Measurements from ENCODE around the gene FKRP. TPM values are rescaled to one million over a fixed set of nuclear protein-coding genes. Genes with fewer than 3 reads are reported as not detected.
A peak's percentile ranks its signal among the peaks of the same experiment; 100 is the strongest.

The FKRP gene
- total RNA-seq, 1 donor from 2014 or later, result 14.2 TPM

DNA sequence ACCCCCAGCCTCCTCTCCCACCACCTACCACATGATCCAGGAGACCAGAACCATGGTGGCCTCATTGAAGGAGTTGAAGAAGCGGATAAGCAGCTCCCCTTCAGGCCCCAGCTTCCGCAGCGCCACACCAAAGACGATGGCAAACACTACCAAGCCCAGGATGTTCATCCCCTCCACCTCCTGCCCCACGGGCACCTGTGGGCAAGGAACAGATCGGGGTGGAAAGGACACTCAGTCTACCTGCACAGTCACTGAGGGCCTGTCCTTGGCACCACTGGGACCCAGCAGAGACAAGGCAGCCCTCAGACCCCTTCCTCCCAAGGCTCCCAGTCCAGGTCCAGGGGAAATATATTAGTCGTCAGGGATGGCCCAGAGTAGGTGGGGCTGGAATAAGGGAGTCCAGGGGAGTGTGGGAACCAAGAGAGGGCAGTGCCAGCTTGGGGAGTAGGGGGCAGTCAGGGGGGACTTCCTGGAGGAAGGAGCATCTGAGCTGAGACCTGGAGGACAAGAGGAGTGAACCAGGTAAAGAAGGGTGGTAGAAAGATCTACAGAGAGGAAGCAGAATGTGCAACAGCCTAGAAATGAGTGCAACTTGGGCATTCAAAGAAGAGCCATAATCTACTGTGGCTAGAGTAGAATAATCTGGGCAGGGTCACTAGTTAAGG is 36.6 kb downstream of the FKRP start:
- no peak for ATAC-seq
- peaks cover 66% of the 10 kb centered on the region for H3K36me3 ChIP-seq
- no peaks in the 10 kb centered on the region for H3K9me3 ChIP-seq
- H3K4me3 ChIP-seq, result no peak overlapping the region
- H3K27ac ChIP-seq, result no peak overlapping the region
- no peak for DNase-seq
- intact Hi-C loops (cut with DNase I), result no loop called here
- no peaks in the 10 kb centered on the region for H3K27me3 ChIP-seq
- peaks cover 30% of the 10 kb centered on the region for H3K4me1 ChIP-seq
- TF ChIP-seq, protein P1, sequence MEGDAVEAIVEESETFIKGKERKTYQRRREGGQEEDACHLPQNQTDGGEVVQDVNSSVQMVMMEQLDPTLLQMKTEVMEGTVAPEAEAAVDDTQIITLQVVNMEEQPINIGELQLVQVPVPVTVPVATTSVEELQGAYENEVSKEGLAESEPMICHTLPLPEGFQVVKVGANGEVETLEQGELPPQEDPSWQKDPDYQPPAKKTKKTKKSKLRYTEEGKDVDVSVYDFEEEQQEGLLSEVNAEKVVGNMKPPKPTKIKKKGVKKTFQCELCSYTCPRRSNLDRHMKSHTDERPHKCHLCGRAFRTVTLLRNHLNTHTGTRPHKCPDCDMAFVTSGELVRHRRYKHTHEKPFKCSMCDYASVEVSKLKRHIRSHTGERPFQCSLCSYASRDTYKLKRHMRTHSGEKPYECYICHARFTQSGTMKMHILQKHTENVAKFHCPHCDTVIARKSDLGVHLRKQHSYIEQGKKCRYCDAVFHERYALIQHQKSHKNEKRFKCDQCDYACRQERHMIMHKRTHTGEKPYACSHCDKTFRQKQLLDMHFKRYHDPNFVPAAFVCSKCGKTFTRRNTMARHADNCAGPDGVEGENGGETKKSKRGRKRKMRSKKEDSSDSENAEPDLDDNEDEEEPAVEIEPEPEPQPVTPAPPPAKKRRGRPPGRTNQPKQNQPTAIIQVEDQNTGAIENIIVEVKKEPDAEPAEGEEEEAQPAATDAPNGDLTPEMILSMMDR (IDR thresholded peaks at IDR 0.05), result no peak

DNA sequence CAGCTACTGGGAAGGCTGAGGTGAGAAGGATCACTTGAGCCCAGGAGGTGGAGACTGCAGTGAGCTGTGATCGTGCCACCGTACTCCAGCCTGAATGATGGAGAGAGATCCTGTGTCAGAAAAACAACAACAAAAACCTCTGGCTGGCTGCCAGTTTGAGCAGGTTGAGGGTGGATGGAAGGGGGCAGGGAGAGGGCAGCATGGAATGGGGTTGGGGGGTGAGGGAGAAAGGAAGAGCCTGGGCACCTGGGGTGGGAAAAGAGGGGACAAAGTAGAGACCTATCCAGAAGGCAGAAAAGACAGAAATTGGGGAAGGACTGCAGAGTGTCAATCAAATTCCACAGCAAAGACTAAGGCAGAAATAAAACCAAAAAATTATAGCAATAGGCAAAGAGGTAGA is 37.8 kb downstream of the FKRP start:
- intact Hi-C loops (cut with DNase I), result no loop called here
- no peak for ATAC-seq
- TF ChIP-seq, protein P1 (IDR thresholded peaks at IDR 0.05), result no peak
- Histone ChIP-seq H3K9me3 (no peaks in the 10 kb centered on the region), H3K36me3 (peaks cover 56% of the 10 kb centered on the region), H3K4me1 (peaks cover 28% of the 10 kb centered on the region), H3K4me3 (peak overlapping the region; percentile 90), H3K27ac (peak overlapping the region; percentile 92), H3K27me3 (no peaks in the 10 kb centered on the region)
- no peak for DNase-seq

DNA sequence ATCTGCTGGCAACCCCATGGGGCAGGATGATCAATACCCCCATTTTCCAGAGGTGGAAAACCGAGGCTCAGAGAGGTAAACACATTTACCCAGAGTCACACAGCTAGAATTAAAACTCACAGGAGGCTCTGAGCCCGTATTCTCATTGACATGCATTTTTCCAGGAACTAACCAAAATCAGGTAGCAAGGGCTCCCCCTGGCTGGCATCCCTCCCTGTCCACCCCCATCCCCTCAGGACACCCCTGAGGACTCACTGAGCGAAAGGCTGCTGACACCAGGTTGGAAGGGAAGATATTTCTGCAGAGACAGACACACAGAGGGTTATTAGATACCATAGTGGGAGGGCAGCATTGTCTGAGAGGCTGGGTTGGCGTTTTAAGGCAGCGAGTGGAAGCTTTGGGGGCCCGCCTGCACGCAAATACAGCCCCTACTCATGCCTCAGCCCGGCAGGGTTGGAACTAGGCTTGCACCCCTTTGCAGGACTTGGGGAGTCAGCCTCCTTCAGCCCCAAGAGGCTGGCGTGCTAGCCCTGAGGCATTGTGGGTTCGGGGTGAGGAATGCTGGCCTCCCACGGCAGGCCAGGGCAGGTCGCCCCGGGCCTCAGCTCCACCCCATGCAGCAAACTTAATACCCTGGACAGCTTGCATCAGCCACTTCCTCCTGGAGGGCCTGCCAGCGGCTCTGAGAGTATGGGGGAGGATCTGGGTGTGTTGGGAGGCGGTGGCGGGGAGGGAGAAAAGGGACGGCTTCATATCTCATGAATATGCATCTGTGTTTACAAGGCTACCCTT is 38.6 kb downstream of the FKRP start:
- peak; percentile 92 for DNase-seq
- H3K4me1 ChIP-seq, result peaks cover 35% of the 10 kb centered on the region
- intact Hi-C loops (cut with DNase I), result no loop called here
- TF ChIP-seq, protein P1 (IDR thresholded peaks at IDR 0.05), result no peak
- peak overlapping the region; percentile 90 for H3K4me3 ChIP-seq
- H3K36me3 ChIP-seq, result peaks cover 48% of the 10 kb centered on the region
- peak; percentile 75 for ATAC-seq
- H3K27me3 ChIP-seq, result no peaks in the 10 kb centered on the region
- H3K9me3 ChIP-seq, result no peaks in the 10 kb centered on the region
- H3K27ac ChIP-seq, result peak overlapping the region; percentile 92

DNA sequence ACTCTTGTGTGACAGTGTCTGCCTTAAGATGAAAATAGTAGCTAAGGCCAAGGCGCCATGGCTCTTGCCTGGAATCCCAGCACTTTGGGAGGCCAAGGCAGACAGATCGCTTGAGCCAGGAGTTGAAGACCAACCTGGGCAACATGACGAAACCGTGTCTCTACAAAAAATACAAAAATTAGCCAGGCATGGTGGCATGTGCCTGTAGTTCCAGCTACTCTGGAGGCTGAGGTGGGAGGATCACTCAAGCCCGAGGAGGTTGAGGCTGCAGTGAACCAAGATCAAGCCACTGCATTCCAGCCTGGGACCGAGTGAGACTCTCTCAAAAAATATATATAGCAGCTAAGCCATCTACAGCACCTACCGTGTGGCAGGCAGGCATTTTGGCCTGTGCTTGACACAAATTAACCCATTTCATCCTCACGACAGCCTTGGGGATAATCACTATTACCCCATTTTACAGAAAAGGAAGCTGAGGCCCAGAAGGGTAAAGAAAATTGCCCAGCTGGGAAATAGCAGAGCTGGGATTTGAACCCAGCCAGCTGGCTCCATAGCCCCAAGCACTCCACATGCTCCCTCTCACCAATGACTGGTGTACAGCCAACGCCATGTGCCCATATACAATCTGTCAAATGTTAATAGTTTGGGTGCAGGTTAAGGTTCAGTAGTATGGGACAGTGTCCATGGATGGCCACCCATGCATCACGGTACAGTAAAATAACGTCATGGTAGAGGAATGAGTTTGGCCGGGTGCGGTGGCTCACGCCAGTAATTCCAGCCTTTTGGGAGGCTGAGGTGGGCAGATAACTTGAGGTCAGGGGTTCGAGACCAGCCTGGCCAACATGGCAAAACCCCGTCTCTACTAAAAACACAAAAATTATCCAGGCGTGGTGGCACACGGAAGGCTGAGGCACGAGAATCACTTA is 39.5 kb downstream of the FKRP start:
- Histone ChIP-seq H3K36me3 (peaks cover 39% of the 10 kb centered on the region), H3K27ac (peak overlapping the region; percentile 92), H3K4me3 (peak overlapping the region; percentile 90), H3K9me3 (no peaks in the 10 kb centered on the region), H3K4me1 (peaks cover 35% of the 10 kb centered on the region), H3K27me3 (no peaks in the 10 kb centered on the region)
- TF ChIP-seq, protein P1 (IDR thresholded peaks at IDR 0.05), result no peak
- DNase-seq (no peak), ATAC-seq (no peak)
- intact Hi-C loops (cut with DNase I), result no loop called here

DNA sequence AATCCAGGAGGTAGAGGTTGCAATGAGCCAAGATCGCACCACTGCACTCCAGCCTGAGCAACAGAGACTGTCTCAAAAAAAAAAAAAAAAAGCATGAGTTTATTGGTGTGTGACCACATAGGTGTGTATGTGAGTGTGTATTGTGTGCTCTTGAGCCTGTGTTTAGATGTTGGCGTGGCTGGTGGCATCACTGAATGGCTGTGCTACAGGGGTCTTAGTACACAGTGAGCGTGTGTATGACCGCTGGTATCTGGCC is 40.1 kb downstream of the FKRP start:
- ATAC-seq, result no peak
- intact Hi-C loops (cut with DNase I), result no loop called here
- Histone ChIP-seq H3K27me3 (no peaks in the 10 kb centered on the region), H3K36me3 (peaks cover 33% of the 10 kb centered on the region), H3K4me3 (peak overlapping the region; percentile 90), H3K27ac (peak overlapping the region; percentile 92), H3K4me1 (peaks cover 35% of the 10 kb centered on the region), H3K9me3 (no peaks in the 10 kb centered on the region)
- DNase-seq, result no peak
- TF ChIP-seq, protein P1 (IDR thresholded peaks at IDR 0.05), result no peak

Data from upper lobe of right lung (tissue), 1 donor.